Measurements from ENCODE around the gene CROCC2. TPM values are rescaled to one million over a fixed set of nuclear protein-coding genes. Genes with fewer than 3 reads are reported as not detected.

CROCC2 gene
- total and polyA plus RNA-seq, 7 donors: 0.01 TPM; not detected in 6

GRCh38 chr2:241007111-241007510 lies 101.0 kb downstream of the CROCC2 start:
- Histone ChIP-seq H3K27me3 (ENCODE audit: insufficient read depth in 3 of 3, low read length in 2 of 3) (no peaks in the 10 kb centered on the region), H3K4me1 (peaks cover 37% of the 10 kb centered on the region), H3K9me3 (peaks cover 16% of the 10 kb centered on the region), H3K27ac (no peak overlapping the region), H3K4me3 (no peak overlapping the region), H3K36me3 (ENCODE audit: insufficient read depth in 1 of 2, low read depth in 1 of 2) (peaks cover 5 to 8% of the 10 kb centered on the region in 2 donors)
- WGBS, 3 donors: 93 to 98% (median 94%) methylated on average over 7 of the region's 7 CpGs
- DNase-seq (no peak), ATAC-seq (no peak)
- TF ChIP-seq CTCF (IDR thresholded peaks at IDR 0.05): no peak
- intact Hi-C loops (cut with DNase I): no loop called here

DNA sequence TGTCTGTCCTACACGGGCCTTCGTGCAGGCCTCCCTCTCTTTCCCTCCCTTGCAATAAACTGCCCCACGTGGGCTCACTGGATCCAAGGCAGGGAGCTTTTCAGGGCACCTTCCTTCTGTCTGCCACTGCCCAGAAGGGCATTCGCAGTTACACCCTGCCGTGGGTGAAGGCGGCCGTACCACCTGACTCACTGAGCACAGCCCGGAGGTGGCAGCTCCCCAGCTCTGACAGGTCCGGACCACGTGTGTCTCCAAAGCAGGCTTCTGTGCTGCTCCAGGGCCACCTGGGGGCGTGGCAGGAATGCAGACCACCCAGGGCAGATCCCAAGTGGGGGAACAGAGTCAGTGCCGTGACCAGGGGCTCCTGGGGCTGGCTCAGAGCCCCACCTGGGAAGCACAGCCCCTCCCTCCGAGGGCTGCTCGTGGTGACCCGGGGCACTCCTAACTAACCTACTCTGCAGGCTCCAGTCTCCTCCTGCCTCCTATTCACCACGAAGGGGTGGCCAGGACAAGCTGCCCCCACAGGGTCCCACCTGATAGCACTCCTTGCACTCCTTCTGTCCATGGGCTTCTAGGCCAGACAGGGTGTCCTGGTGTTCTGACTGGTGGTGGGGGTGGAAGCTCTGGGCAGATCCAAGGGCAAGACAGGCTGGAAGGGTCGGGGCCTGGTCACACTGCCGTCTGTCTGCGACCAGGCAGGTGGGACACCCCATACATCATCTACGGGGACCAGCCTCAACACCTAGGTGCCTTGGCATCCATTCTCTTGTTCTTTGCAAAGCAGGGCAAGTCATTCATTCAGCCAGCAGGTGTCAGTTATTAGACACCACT lies 102.0 kb downstream of the CROCC2 start:
- intact Hi-C loops (cut with DNase I): no loop called here
- Histone ChIP-seq H3K27me3 (ENCODE audit: insufficient read depth in 3 of 3, low read length in 2 of 3) (no peaks in the 10 kb centered on the region), H3K27ac (peak overlapping the region; percentile 46), H3K4me1 (peaks cover 37% of the 10 kb centered on the region), H3K4me3 (no peak overlapping the region), H3K36me3 (ENCODE audit: insufficient read depth in 1 of 2, low read depth in 1 of 2) (peaks cover 6 to 8% of the 10 kb centered on the region in 2 donors), H3K9me3 (peaks cover 16% of the 10 kb centered on the region)
- 49 to 69% (median 56%) methylated on average over 20 of the region's 20 CpGs for WGBS, 3 donors
- TF ChIP-seq CTCF (IDR thresholded peaks at IDR 0.05): no peak
- ATAC-seq (peak; percentile 76 to 91 (median 86)), DNase-seq (peak in 1 of 2 donors; percentile 81)

DNA sequence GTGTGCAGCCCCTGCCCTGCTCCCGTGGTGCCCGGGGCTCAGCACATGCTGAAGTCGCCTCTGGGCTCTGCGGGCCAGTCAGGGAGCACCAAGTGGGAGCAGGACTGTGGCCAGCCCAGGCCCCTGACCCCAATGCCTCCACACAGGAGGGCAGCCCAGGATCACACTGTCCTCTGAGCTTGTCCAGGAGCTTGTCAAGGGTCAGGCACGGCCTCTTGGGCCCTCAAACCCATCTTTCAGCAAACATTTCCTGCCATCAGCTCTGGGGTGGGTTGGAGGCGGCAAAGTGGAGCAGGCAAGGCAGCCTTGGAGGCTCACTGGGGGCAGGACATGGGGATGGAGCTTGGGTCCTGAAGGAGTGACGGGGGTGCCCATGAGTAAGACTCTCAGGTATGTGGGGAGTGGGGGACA lies 102.6 kb downstream of the CROCC2 start:
- Histone ChIP-seq H3K4me1 (peaks cover 37% of the 10 kb centered on the region), H3K27ac (no peak overlapping the region)

GRCh38 chr2:241009191-241009590 lies 103.1 kb downstream of the CROCC2 start:
- TF ChIP-seq CTCF (IDR thresholded peaks at IDR 0.05): no peak
- ATAC-seq: peak in 1 of 4 donors; percentile 8

More for the DNA sequence above, 102.6 kb downstream of the CROCC2 start:
- intact Hi-C loops (cut with DNase I): no loop called here
- WGBS, 3 donors: 83 to 97% (median 88%) methylated on average over 7 of the region's 7 CpGs
- Histone ChIP-seq H3K27me3 (ENCODE audit: insufficient read depth in 3 of 3, low read length in 2 of 3) (no peaks in the 10 kb centered on the region), H3K4me3 (no peak overlapping the region), H3K36me3 (ENCODE audit: insufficient read depth in 1 of 2, low read depth in 1 of 2) (peaks cover 4 to 5% of the 10 kb centered on the region in 2 donors), H3K9me3 (peaks cover 11% of the 10 kb centered on the region)
- ATAC-seq (peak in 2 of 4 donors; percentile 2 to 23), DNase-seq (peak in 1 of 2 donors; percentile 32)
- no peak for TF ChIP-seq CTCF (IDR thresholded peaks at IDR 0.05)

More at GRCh38 chr2:241009191-241009590, 103.1 kb downstream of the CROCC2 start:
- peak in 1 of 2 donors; percentile 42 for DNase-seq
- Histone ChIP-seq H3K27ac (no peak overlapping the region), H3K27me3 (ENCODE audit: insufficient read depth in 3 of 3, low read length in 2 of 3) (no peaks in the 10 kb centered on the region), H3K4me3 (no peak overlapping the region), H3K9me3 (peaks cover 7% of the 10 kb centered on the region), H3K36me3 (ENCODE audit: insufficient read depth in 1 of 2, low read depth in 1 of 2) (peaks cover 0 to 5% of the 10 kb centered on the region in 2 donors), H3K4me1 (peaks cover 37% of the 10 kb centered on the region)
- WGBS, 3 donors: 91 to 93% (median 92%) methylated on average over 2 of the region's 2 CpGs
- intact Hi-C loops (cut with DNase I): no loop called here

Measured in psoas muscle (tissue), 8 donors.